Fibroblast of the aortic adventitia (primary cell): ENCODE measurements around the gene TSEN15. TPM values are rescaled to one million over a fixed set of nuclear protein-coding genes. Genes with fewer than 3 reads are reported as not detected.
A peak's percentile ranks its signal among the peaks of the same experiment; 100 is the strongest.

Source experiments
- DNase-seq: peaks from one replicate; pipeline ENCODE4 v3.0.0-alpha.2; 2010; ENCODE audit warnings: low read depth
- H3K4me3 ChIP-seq: 2 replicates; pipeline ENCODE4 v1.5.1; 2011; ENCODE audit warnings: low read depth, mild to moderate bottlenecking, control low read depth, low read length, moderate library complexity
- total RNA-seq: library from RNA; depleted of rRNA; stranded (reverse); fragments of >200 nt; gene quantifications from 2 replicates; pipeline ENCODE4 v1.2.3, GENCODE V29; 2012; ENCODE audit warnings: low replicate concordance
- TF ChIP-seq, protein P1 (sequence below): IDR thresholded peaks from 2 replicates; pipeline ENCODE4 v1.5.1; 2011; ENCODE audit warnings: mild to moderate bottlenecking, low read length, control low read depth, inconsistent platforms; ENCODE audit not compliant: insufficient read depth

TSEN15 gene
- total RNA-seq, 1 donor = 65.8 TPM

DNA sequence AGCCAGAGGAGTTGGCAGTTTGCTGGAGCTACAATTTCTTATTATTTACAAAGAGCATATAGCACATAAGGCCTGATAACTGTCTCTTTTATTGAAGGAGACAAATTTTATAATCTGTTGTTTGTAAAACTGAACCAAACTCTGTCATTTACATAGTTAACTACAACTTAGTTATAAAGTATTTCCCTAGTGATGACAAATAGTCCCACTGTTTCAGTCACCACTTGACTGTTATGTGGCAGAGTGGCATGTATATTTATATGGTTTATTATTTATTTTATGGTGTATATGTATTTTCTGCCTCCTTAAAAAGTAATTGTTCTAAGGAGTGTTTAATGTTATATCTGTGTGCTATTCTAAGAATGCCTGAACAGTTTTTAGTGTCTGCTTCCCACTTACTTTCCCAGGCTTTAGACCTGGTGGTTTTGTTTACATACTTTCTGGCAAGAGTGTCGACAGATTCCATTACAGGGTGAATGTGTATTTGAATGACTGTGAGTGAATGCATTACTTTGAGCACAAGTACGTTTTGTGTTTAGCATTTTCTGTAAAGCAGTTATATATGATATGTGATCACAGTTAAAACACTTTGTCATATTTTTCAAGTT lies 10.0 kb downstream of the TSEN15 start:
- peak; percentile 54 for DNase-seq

DNA sequence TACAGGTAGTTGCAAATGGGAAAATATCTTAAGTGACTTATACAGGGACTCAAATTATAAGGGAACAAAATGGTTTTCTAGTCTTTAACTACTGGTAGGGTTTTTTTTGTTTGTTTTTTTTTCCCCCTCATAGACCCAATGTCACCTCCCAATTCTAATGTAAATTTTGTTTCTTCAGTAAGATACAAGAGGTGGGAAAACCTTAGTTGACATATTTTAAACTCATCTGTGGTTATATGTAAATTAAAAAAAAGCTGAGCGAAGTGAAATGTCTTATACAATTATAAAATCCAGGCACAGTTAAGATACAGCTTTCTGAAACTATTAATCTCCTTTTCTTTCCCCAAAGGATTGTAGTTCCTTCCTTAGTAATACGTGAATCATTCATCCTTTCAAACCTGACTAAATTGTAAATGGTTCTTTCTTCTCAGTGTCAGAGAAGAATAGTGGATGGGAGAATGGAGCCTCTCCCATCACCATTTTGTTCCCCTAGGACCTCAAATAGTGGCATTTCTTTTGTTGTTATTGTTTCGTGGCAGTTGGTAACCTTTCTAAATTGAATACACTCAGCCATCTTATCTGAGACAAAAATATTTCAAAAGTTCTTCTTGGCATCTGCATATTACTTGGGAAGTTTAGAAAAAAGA lies 11.2 kb downstream of the TSEN15 start:
- peak; percentile 20 for DNase-seq
- H3K4me3 ChIP-seq = no peak overlapping the region
- TF ChIP-seq, protein P1, sequence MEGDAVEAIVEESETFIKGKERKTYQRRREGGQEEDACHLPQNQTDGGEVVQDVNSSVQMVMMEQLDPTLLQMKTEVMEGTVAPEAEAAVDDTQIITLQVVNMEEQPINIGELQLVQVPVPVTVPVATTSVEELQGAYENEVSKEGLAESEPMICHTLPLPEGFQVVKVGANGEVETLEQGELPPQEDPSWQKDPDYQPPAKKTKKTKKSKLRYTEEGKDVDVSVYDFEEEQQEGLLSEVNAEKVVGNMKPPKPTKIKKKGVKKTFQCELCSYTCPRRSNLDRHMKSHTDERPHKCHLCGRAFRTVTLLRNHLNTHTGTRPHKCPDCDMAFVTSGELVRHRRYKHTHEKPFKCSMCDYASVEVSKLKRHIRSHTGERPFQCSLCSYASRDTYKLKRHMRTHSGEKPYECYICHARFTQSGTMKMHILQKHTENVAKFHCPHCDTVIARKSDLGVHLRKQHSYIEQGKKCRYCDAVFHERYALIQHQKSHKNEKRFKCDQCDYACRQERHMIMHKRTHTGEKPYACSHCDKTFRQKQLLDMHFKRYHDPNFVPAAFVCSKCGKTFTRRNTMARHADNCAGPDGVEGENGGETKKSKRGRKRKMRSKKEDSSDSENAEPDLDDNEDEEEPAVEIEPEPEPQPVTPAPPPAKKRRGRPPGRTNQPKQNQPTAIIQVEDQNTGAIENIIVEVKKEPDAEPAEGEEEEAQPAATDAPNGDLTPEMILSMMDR = no peak

More for the DNA sequence above, 10.0 kb downstream of the TSEN15 start:
- TF ChIP-seq, protein P1 = no peak
- no peak overlapping the region for H3K4me3 ChIP-seq

DNA sequence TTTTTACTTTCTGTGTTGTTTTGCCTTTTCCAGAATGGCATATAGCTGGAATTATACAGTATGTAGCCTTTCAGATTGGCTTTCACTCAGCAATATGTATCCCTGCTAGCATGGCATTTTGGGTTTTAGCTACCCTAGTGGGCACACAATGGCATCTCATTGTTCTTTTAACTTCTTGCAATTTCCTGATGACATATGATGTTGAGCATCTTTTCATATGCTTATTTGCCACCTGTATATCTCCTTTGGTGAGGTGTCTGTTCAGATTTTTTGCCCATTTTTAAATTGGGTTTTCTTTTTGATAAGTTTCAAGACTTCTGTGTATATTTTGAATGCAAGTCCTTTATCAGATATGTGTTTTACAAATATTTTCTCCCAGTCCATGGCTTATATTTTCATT lies 14.0 kb downstream of the TSEN15 start:
- H3K4me3 ChIP-seq = no peak overlapping the region
- TF ChIP-seq, protein P1 = no peak
- DNase-seq = no peak

DNA sequence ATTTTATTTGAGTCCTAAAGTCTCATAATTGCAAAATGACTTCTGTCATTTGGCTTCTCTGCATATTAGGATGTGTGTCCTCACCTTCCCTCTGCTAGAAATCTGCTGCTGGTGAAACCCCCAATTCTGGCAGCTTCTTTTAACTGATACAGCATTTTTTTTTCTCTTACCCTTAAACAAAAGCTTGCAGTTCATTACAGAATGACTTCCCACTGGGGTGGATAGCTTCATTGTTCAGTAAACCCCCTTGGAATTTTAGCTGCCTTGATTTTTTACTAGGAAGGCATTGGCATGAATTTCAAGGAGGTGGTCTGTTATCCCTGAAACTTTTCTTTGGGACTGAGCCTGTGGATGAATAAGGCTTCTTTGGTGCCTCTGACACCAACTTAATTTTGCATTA lies 16.8 kb downstream of the TSEN15 start:
- TF ChIP-seq, protein P1 = no peak
- no peak for DNase-seq
- no peak overlapping the region for H3K4me3 ChIP-seq

DNA sequence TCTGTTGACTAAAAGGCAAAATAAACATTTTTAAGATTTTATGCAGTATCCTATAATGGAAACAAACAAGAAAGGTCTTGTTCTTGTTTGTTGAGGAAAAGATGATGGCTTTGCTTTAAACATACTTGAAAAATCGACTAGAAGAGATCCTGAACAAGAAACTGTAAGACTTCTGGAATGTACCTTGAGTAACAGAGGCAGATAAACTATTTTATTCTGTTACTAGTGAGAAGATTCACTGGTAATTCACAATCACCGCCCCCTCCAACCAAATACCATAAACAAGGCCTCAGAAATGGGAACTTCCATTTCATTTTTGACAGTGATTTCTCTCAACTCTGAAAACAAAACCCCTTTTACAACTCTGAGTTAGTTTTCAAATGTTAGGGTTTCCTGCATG lies 18.1 kb downstream of the TSEN15 start:
- no peak overlapping the region for H3K4me3 ChIP-seq
- TF ChIP-seq, protein P1 = no peak
- DNase-seq = no peak

DNA sequence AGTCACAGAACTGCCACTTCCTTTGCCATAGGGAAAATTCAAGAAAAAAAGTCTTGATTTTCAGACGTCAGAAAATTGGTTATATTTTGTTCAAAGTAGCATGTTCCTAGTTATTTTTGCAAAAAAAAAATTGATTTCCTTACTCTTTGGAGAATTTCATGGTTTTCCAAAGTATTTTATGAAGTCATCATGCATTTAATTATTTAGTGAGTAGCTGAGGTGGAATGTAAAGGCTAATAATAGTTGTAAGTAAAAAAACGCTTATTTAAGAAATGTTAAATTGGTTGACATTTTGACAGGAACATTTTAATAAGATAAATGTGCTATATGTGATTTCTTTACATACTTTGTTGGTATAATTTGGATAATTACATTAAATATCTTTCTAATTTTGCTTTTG lies 20.8 kb downstream of the TSEN15 start:
- no peak overlapping the region for H3K4me3 ChIP-seq
- TF ChIP-seq, protein P1 = no peak
- DNase-seq = no peak
